PC-3 (cell line): ENCODE data around the gene FGF23. TPM values are rescaled to one million over a fixed set of nuclear protein-coding genes. Genes with fewer than 3 reads are reported as not detected.

ENCODE experiments used
- ATAC-seq: fragments of 200-7000 bp; cut with Tn5 transposase; 2 replicates; pipeline ENCODE4 v1.9.1; 2020; ENCODE audit warnings: mild to moderate bottlenecking, moderate library complexity
- BruUV-seq: library from RNA; stranded (reverse); fragments of 400-500 nt; replicated peaks from 2 replicates; lab custom pipeline; 2021; lab: Mats Ljungman, UMichigan
- CTCF ChIA-PET: fragments of 300-600 bp; sonication (Branson Sonifier 250); formaldehyde crosslinking; loops from one replicate; lab custom pipeline; 2022; ENCODE audit warnings: antibody characterized with exemption; lab: Charles Lee
- POLR2A ChIA-PET: fragments of 300-600 bp; sonication (Branson Sonifier 250); formaldehyde crosslinking; loops from one replicate; lab custom pipeline; 2022; ENCODE audit warnings: antibody characterized with exemption; ENCODE audit not compliant: unreplicated experiment; lab: Charles Lee
- DNase-seq: peaks from one replicate; pipeline ENCODE4 v3.0.0-alpha.2; 2015
- H2AFZ ChIP-seq: fragments of 300-600 bp; sonication (generic); 2 replicates; pipeline ENCODE4 v1.6.0; 2016; ENCODE audit warnings: antibody characterized with exemption, low read length
- H3F3A ChIP-seq: fragments of 300-600 bp; sonication (generic); one replicate; pipeline ENCODE4 v1.6.0; 2017; ENCODE audit warnings: antibody characterized with exemption, low read length, control low read depth, mild to moderate bottlenecking; ENCODE audit not compliant: unreplicated experiment
- H3K27ac ChIP-seq: fragments of 300-600 bp; sonication (generic); 2 replicates; pipeline ENCODE4 v1.5.1; 2016; ENCODE audit warnings: mild to moderate bottlenecking, low read length
- H3K27me3 ChIP-seq: fragments of 300-600 bp; sonication (generic); 2 replicates; pipeline ENCODE4 v1.6.1; 2016; ENCODE audit warnings: low read length, mixed read lengths
- H3K36me3 ChIP-seq: fragments of 300-600 bp; sonication (generic); 2 replicates; pipeline ENCODE4 v1.6.1; 2016; ENCODE audit warnings: low read depth, mixed run types, low read length, mixed read lengths
- H3K4me1 ChIP-seq: fragments of 300-600 bp; sonication (generic); 2 replicates; pipeline ENCODE4 v1.5.1; 2016; ENCODE audit warnings: low read length; ENCODE audit not compliant: insufficient read depth
- H3K4me2 ChIP-seq: fragments of 300-600 bp; sonication (generic); 2 replicates; pipeline ENCODE4 v1.6.0; 2016; ENCODE audit warnings: low read length
- H3K4me3 ChIP-seq: fragments of 300-600 bp; sonication (generic); 2 replicates; pipeline ENCODE4 v1.5.1; 2016; ENCODE audit warnings: mild to moderate bottlenecking, low read length, mixed read lengths
- H3K79me2 ChIP-seq: fragments of 300-600 bp; sonication (generic); 2 replicates; pipeline ENCODE4 v1.6.1; 2017; ENCODE audit warnings: low read length, mixed read lengths
- H3K9ac ChIP-seq: fragments of 300-600 bp; sonication (generic); 2 replicates; pipeline ENCODE4 v1.6.0; 2016; ENCODE audit warnings: mild to moderate bottlenecking, low read length
- H3K9me2 ChIP-seq: fragments of 300-600 bp; sonication (generic); replicated peaks from 2 replicates; pipeline ENCODE4 v1.6.1; 2016; ENCODE audit warnings: mixed run types, low read length, mixed read lengths
- H3K9me3 ChIP-seq: fragments of 300-600 bp; sonication (generic); 2 replicates; pipeline ENCODE4 v1.6.1; 2016; ENCODE audit warnings: low read length, mixed read lengths
- H4K20me1 ChIP-seq: fragments of 300-600 bp; sonication (generic); 2 replicates; pipeline ENCODE4 v1.6.1; 2016; ENCODE audit warnings: low read length, mixed read lengths
- CTCF ChIP-seq: fragments of 300-600 bp; sonication (generic); conservative IDR thresholded peaks from 2 replicates; pipeline ENCODE4 v1.5.1; 2017; ENCODE audit warnings: antibody characterized with exemption, low read depth, mild to moderate bottlenecking, low read length
- EZH2 ChIP-seq: fragments of 300-600 bp; sonication (generic); IDR thresholded peaks from one replicate; pipeline ENCODE4 v1.6.1; 2017; ENCODE audit warnings: antibody characterized with exemption, mild to moderate bottlenecking, low read length; ENCODE audit not compliant: unreplicated experiment
- EZH2phosphoT487 ChIP-seq: fragments of 300-600 bp; sonication (generic); IDR thresholded peaks from 2 replicates; pipeline ENCODE4 v1.6.1; 2018; ENCODE audit warnings: mild to moderate bottlenecking, antibody characterized with exemption, low read length, borderline replicate concordance
- intact Hi-C: fragments of 100-400 bp; cut with micrococcal nuclease; formaldehyde crosslinking; loops from 2 replicates; pipeline ENCODE4 v1.9.0; 2023
- total RNA-seq: library from RNA; depleted of rRNA; stranded (reverse); fragments of >200 nt; gene quantifications from 2 replicates; pipeline ENCODE4 v1.2.3, GENCODE V29; 2014

Gene FGF23
- total RNA-seq, 1 experiment from 2014 or later = not detected

- Histone ChIP-seq H3K4me1 (peaks cover 11% of the 10 kb centered on the region), H3K4me2 (0 out of 2 replicates have a peak overlapping the region, but pooled peaks have one; percentile 97), H3K4me3 (no peak overlapping the region), H3K9ac (no peak overlapping the region), H3K79me2 (peaks cover 28% of the 10 kb centered on the region), H3K27ac (no peak overlapping the region), H3K36me3 (no peaks in the 10 kb centered on the region), H3K9me2 (no peaks in the 10 kb centered on the region), H3K9me3 (no peaks in the 10 kb centered on the region), H2AFZ (no peak overlapping the region), H3K27me3 (no peaks in the 10 kb centered on the region), H4K20me1 (no peaks in the 10 kb centered on the region), H3F3A (no peaks in the 10 kb centered on the region)
- TF ChIP-seq CTCF = no peak
- no peak for TF ChIP-seq EZH2
- TF ChIP-seq EZH2phosphoT487 = no peak
- ATAC-seq (no peak), DNase-seq (no peak)
- no TSS peak for BruUV-seq
- CTCF ChIA-PET = no interaction called here
- intact Hi-C loops = no loop called here
- POLR2A ChIA-PET = no interaction called here
Measured at GRCh38 chr12:4322726-4323125, 56.8 kb downstream of the FGF23 start.

GRCh38 chr12:4320853-4321701 lies 58.4 kb downstream of the FGF23 start, which contains the start of gene TIGAR:
TIGAR (plus strand) TSS chr12:4321213; CDS start chr12:4321272, 59 bp downstream.
- Histone ChIP-seq H3K9ac (peak within 1 kb of the TSS; percentile 89), H3K9me2 (no peaks in the 10 kb centered on the region), H3K4me3 (peak within 1 kb of the TSS; percentile 95), H3K27me3 (no peaks in the 10 kb centered on the region), H3K4me1 (peaks cover 11% of the 10 kb centered on the region), H3K27ac (no peak within 1 kb of the TSS), H2AFZ (peak within 1 kb of the TSS; percentile 93), H3F3A (no peaks in the 10 kb centered on the region), H3K4me2 (peak within 1 kb of the TSS; percentile 97), H4K20me1 (no peaks in the 10 kb centered on the region), H3K79me2 (peaks cover 28% of the 10 kb centered on the region), H3K36me3 (no peaks in the 10 kb centered on the region), H3K9me3 (no peaks in the 10 kb centered on the region)
- CTCF ChIA-PET = no interaction called here
- BruUV-seq = TSS peak; percentile 76
- TF ChIP-seq EZH2phosphoT487 (no peak), CTCF (no peak), EZH2 (no peak)
- POLR2A ChIA-PET = no interaction called here
- ATAC-seq (peak; percentile 98), DNase-seq (peak; percentile 92)
- intact Hi-C loops = no loop called here

- Histone ChIP-seq H3K27ac (no peak overlapping the region), H4K20me1 (no peaks in the 10 kb centered on the region), H3K4me3 (peak overlapping the region; percentile 95), H3K27me3 (no peaks in the 10 kb centered on the region), H3K36me3 (no peaks in the 10 kb centered on the region), H3K4me1 (peaks cover 11% of the 10 kb centered on the region), H3K79me2 (peaks cover 28% of the 10 kb centered on the region), H3K9ac (peak overlapping the region; percentile 71), H2AFZ (peak overlapping the region; percentile 93), H3K9me2 (no peaks in the 10 kb centered on the region), H3F3A (no peaks in the 10 kb centered on the region), H3K4me2 (peak overlapping the region; percentile 89), H3K9me3 (no peaks in the 10 kb centered on the region)
- ATAC-seq = peak; percentile 44
- ChIA-PET CTCF (no interaction called here), POLR2A (no interaction called here)
- TF ChIP-seq EZH2 (no peak), CTCF (no peak), EZH2phosphoT487 (no peak)
- TSS peak; percentile 98 for BruUV-seq
- DNase-seq = no peak
- intact Hi-C loops = no loop called here
Measured at GRCh38 chr12:4320497-4320852, 59.0 kb downstream of the FGF23 start.
